ENCODE results near the gene LYZL4.

The LYZL4 gene

DNA sequence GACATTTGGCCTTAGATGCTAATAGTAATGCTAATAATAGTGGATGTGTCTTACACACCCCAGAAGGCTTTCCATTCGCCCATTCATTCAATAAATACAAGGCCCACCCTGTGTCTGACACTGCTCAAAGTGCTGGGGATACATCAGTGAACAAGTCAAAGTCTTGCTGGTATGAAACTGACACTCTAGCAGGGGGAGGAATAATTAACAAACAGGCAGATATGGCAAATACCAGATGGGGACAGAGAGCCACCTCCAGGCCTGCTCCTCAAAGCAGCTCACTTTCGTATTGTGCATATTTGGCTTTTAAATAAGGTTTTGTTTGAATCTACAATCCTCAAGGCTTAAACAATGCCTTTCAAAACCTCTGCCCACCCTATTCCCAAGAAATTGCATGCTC is 28.3 kb upstream of the LYZL4 start:
- no peak for ATAC-seq
- no peaks in the 10 kb centered on the region for H3K4me1 Mint-ChIP-seq
- H3K9me3 Mint-ChIP-seq, result no peaks in the 10 kb centered on the region
- no peak overlapping the region for H3K27ac Mint-ChIP-seq
- DNase-seq, result no peak
- peaks cover 9% of the 10 kb centered on the region for H3K27me3 Mint-ChIP-seq
- no peak overlapping the region for H3K4me3 Mint-ChIP-seq

DNA sequence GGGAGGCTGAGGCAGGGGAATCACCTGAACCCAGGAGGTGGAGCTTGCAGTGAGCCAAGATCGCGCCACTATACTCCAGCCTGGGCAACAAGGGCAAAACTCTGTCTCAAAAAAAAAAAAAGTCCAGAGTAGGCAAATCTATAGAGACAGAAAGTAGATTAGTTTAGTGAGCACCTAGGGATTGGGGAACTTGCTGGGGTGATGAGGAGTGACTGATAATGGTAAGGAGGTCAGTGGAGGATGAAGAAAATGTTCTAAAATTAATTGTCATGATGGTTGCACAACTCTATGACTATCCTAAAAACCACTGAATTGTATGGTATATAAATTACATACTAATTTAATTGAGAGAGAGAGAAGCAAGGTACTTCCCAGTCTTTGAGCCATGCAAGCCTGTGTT is 27.8 kb upstream of the LYZL4 start:
- no peak for DNase-seq
- H3K4me3 Mint-ChIP-seq, result no peak overlapping the region
- peaks cover 7% of the 10 kb centered on the region for H3K27me3 Mint-ChIP-seq
- ATAC-seq, result no peak
- no peak overlapping the region for H3K27ac Mint-ChIP-seq
- peaks cover 0 to 3% of the 10 kb centered on the region in 2 donors for H3K9me3 Mint-ChIP-seq
- no peaks in the 10 kb centered on the region for H3K4me1 Mint-ChIP-seq

DNA sequence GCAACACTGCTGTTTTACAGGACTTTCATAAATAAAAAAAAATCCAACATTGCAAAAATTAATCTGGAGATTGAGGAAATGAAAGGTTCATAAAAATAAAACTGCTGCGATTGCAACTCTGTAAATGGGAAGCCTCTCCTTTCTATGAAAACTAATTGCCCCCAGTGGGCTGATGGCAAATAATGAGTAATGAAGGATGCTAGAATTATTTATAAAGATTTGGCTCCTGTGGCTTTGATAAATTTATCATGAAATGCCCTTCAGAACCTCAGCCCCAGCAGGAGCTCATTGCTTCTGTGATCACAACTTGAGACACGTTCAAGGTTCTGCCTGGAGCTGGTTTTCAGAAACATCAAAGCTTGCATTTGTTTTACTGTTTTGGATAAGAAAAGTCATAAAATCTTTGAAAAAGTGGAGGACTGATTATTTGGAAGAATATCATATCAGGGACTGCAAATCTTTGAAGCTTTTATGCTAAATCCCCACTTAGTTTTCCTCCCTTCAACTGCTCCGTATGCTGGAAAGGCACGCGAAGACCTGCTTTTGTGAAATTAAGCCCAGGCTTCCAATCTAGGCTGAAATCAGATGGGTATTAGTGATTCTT is 24.5 kb upstream of the LYZL4 start:
- DNase-seq (no peak), ATAC-seq (no peak)
- Mint-ChIP-seq H3K27me3 (no peaks in the 10 kb centered on the region), H3K4me1 (no peaks in the 10 kb centered on the region), H3K9me3 (peaks cover 18 to 29% of the 10 kb centered on the region in 2 donors), H3K27ac (no peak overlapping the region), H3K4me3 (no peak overlapping the region)

DNA sequence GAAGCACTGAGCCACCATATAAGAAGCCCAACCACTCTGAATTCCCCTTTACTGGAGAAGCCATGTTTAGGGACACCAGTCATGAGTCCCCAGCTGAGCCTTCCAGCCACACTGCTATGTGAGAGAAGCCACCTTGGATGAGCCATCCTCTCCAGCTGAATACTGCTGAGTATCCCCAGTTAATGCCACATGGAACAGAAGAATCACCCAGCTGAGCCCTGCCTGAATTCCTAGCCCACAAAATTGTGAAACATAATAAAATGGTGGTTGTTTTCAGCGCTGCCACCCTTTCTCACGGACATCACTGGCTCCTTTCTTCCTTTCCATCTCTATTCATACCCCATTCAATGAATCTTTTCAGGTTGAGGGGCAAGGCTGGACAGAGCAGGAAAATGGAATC is 22.1 kb upstream of the LYZL4 start:
- Mint-ChIP-seq H3K4me3 (no peak overlapping the region), H3K27me3 (peaks cover 6% of the 10 kb centered on the region), H3K27ac (no peak overlapping the region), H3K4me1 (no peaks in the 10 kb centered on the region), H3K9me3 (peaks cover 18 to 29% of the 10 kb centered on the region in 2 donors)
- DNase-seq, result no peak
- ATAC-seq, result no peak

DNA sequence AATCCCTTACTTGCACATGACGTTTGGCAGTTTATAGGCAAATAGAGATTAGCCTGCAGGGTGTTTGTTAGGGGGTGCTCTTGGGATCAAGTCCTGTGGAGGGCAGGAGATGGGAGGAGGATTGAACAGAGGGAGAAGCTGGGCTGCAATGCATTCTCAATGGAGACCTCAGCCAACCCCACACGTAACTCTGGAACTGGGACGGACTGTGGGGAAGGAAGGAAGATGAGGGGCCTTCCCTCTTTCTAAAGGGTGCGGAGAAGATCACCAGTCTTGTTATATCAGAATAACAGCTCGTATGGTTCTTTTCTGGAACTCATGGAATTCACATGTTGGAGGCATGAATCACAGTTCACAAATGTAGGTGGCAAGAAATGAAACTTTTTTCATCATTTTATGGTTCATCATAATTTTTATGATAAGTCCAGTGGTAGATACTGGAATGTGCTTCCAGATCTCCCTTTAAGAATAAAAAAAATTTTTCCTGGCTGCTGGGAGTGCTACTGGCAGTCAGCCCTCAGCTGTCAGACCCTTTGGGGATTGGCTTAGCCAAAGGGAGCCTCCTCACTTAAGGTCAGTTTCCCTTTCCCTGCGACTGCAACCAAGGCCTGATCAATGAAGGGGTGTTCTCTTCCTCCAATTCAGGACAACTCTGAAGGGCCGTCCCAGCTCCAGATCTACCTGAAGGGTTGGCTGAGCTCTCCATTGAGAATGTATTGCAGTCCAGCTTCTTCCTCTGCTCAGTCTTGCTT is 20.5 kb upstream of the LYZL4 start:
- ATAC-seq, result no peak
- no peak overlapping the region for H3K4me3 Mint-ChIP-seq
- peaks cover 6% of the 10 kb centered on the region for H3K27me3 Mint-ChIP-seq
- no peak for DNase-seq
- H3K9me3 Mint-ChIP-seq, result peaks cover 18 to 29% of the 10 kb centered on the region in 2 donors
- H3K4me1 Mint-ChIP-seq, result no peaks in the 10 kb centered on the region
- no peak overlapping the region for H3K27ac Mint-ChIP-seq

DNA sequence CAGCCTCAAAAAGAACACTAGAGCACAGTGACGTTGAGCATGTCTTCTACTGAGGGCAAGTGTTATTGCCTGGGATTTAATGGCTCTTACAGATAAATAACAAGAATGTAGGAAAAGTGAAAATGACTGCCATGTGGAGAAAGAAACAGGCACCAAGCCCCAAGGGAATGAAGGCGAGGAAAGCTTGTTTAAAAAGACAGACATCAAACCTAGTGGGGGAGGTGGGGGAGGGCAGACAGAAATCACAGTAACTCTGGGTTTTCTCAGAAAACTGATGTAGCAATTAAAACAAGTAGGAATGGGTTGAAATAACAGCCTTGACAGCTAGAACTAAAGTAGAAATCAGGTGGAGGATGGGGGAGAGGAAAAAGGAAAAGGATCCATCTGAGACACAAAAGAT is 18.4 kb upstream of the LYZL4 start:
- peaks cover 6% of the 10 kb centered on the region for H3K27me3 Mint-ChIP-seq

DNA sequence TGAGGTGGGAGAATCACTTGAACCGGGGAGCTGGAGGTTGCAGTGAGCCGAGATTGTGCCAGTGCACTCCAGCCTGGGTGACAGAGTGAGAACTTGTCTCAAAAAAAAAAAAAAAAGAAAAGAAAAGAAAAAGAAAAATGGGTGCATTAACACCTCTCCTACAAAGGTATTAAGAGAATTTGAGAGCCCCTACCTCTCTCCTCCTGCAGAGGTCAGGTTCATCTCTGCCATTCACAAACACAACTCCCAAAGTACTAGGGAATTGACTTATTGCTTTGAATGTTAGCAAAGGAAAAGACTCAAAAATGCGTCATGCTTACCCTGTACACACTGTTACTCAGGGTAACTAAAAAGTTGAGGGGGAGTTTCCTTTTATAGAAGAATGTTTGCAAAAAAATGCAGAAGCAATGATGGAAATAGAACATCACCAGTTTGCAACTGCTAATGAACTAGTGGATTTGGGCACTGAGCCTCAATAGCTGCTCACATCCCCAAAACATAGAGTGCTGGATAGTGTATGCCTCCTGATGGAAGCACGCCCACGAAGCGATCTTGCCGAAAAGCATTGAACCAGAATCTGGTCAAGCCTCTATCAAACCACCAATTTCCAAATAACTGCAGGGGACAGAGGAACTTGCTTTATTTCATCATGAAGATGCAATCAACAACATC is 15.5 kb upstream of the LYZL4 start:
- Mint-ChIP-seq H3K4me1 (no peaks in the 10 kb centered on the region), H3K27ac (no peak overlapping the region), H3K4me3 (no peak overlapping the region), H3K9me3 (peaks cover 0 to 2% of the 10 kb centered on the region in 2 donors), H3K27me3 (peaks cover 6% of the 10 kb centered on the region)
- no peak for ATAC-seq
- DNase-seq, result no peak

More for the DNA sequence above, 18.4 kb upstream of the LYZL4 start:
- DNase-seq (no peak), ATAC-seq (no peak)
- H3K9me3 Mint-ChIP-seq, result peaks cover 18 to 29% of the 10 kb centered on the region in 2 donors
- H3K27ac Mint-ChIP-seq, result peak overlapping the region in 1 of 2 donors; percentile 72
- H3K4me3 Mint-ChIP-seq, result no peak overlapping the region
- no peaks in the 10 kb centered on the region for H3K4me1 Mint-ChIP-seq

DNA sequence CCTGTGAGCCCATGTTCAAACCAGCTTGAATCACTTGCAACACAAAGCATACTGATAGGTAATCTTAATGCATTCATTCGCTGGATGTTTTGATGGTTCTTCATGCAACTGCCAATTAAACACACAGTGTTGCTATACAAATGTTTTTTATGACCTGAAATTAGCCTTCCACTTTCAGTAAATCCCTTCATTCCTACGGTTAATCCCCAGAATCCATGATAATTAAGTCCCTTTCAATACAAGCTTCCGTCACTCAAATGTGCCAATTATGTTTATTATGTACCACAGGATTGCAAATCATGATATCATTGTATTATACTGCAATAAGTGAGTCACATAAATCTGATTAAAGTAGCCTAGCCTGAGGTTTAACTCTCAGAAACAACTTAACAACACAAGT is 14.5 kb upstream of the LYZL4 start:
- peaks cover 6% of the 10 kb centered on the region for H3K27me3 Mint-ChIP-seq
- H3K4me1 Mint-ChIP-seq, result no peaks in the 10 kb centered on the region
- ATAC-seq (no peak), DNase-seq (no peak)
- H3K27ac Mint-ChIP-seq, result no peak overlapping the region
- no peaks in the 10 kb centered on the region for H3K9me3 Mint-ChIP-seq
- no peak overlapping the region for H3K4me3 Mint-ChIP-seq

DNA sequence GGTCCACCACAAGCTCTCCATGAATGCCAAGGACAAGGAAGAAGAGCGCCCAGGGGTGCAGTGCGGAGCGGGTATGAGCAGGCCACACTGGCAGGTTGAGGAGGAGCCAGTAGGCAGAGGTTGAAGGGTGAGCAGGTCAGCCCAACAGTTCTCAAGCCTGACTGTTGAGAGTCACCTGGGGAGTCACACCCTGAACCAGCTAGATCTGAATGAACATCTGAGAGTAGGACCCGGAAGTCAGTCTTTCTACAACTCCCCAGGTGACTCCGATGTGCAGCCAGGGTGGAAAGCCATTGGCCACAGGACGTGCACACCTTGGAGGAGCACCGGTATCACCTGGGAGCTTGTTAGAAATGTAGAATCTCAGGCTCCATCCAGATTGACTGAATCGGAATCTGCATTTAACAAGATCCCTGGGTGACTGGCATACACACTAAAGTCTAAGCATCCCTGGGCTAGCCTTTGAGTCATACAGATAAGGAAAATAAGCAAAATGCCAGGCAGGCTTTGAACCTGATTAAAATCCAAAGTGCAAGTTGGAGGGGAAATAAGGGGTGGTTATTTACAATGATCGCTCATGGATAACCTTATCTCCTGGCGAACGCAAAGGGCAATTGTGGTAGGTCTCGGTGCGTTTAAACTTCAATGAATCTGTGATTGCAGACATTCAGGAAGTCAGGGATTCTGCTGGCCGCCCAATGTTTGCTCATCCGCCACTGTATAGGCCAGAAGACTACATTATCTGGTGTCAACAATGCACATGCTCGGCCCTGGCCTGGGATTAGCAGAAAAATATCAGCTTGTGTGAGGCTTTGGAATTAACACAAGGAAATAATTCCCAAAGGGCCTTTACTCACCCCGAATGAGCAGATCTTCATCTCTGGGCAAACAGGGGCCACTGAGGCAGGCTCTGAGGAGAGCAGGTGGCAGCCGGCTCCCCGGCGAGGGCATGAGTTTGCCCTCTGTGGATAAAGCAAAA is 11.7 kb upstream of the LYZL4 start:
- H3K4me3 Mint-ChIP-seq, result no peak overlapping the region
- H3K4me1 Mint-ChIP-seq, result no peaks in the 10 kb centered on the region
- no peak for DNase-seq
- no peak for ATAC-seq
- H3K27me3 Mint-ChIP-seq, result no peaks in the 10 kb centered on the region
- H3K27ac Mint-ChIP-seq, result no peak overlapping the region
- no peaks in the 10 kb centered on the region for H3K9me3 Mint-ChIP-seq

DNA sequence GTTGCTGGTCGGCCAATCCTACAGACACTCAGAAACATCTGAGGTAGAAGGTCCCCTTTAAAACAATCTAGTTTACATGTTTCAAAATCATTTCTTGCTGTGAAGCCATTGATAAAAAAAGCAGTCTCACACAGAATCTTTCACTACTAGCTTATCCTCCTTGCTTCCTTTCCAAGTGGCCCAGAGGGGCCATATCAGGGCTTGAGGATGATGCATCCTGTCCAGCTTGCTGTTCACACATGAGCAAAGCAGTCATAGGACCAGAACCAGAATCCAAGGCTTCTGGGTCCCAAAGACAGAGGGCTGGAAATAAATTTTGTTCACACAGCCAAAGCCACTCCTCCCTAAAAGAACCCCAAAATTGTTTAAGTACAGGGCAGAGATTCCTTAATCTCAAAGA is 9.2 kb upstream of the LYZL4 start:
- no peaks in the 10 kb centered on the region for H3K4me1 Mint-ChIP-seq
- H3K4me3 Mint-ChIP-seq, result no peak overlapping the region
- no peak for ATAC-seq
- H3K9me3 Mint-ChIP-seq, result no peaks in the 10 kb centered on the region
- DNase-seq, result no peak
- peaks cover 6% of the 10 kb centered on the region for H3K27me3 Mint-ChIP-seq
- H3K27ac Mint-ChIP-seq, result no peak overlapping the region

DNA sequence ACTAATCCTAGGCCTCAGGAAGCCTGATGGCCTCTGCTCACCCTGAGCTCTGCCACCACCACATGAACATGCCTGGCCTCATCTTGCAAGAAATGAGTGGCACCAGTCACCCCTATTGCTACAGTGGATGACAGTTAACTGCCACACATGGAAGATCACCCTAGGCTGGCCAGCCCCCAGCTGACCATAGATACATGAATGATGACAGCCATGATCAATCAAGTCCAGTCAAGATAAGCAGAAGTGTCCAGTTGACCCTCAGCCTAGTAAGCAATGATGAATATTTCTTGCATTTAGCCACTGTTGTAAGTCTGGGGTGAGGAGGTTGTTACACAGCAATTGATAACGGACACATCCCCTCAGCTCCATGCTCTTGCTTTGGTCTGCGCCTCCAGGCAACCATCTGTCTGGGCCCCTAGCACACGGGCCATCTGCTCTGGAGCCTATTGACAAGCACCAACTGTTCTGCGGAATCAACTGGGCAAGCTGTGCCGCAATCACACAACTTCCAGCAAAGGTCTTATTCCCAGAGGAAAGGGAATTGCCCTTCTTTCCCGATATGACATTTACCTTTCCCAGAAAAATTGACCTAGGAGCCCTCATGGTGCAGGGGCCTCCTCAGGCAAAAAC is 2.2 kb upstream of the LYZL4 start:
- DNase-seq, result no peak
- H3K9me3 Mint-ChIP-seq, result peaks cover 0 to 8% of the 10 kb centered on the region in 2 donors
- no peak overlapping the region for H3K27ac Mint-ChIP-seq
- H3K27me3 Mint-ChIP-seq, result peaks cover 13% of the 10 kb centered on the region
- ATAC-seq, result no peak
- H3K4me3 Mint-ChIP-seq, result no peak overlapping the region
- H3K4me1 Mint-ChIP-seq, result no peaks in the 10 kb centered on the region

DNA sequence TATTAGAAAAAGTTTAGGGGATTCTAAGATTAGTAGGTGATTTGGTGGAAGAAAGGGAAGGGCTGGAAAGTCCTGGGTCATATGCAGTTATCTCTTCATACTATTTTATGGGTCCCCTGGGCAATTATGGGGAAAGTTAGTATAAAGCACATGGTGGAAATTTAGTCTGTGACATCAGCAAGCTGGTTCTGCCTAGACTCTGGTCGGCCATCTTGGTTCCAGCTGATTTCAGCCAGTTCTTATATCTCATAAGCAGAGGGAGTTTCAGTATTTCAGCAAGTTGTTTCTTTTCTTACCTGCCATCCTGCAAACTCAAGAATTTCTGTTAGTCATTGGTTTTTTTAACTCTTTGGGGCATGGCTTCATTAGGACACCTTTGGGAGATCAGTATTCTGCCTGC is 1.0 kb upstream of the LYZL4 start:
- H3K9me3 Mint-ChIP-seq, result peaks cover 0 to 9% of the 10 kb centered on the region in 2 donors
- H3K27me3 Mint-ChIP-seq, result peaks cover 13% of the 10 kb centered on the region
- no peak for DNase-seq
- H3K27ac Mint-ChIP-seq, result no peak overlapping the region
- no peak for ATAC-seq
- H3K4me1 Mint-ChIP-seq, result no peaks in the 10 kb centered on the region
- no peak overlapping the region for H3K4me3 Mint-ChIP-seq

DNA sequence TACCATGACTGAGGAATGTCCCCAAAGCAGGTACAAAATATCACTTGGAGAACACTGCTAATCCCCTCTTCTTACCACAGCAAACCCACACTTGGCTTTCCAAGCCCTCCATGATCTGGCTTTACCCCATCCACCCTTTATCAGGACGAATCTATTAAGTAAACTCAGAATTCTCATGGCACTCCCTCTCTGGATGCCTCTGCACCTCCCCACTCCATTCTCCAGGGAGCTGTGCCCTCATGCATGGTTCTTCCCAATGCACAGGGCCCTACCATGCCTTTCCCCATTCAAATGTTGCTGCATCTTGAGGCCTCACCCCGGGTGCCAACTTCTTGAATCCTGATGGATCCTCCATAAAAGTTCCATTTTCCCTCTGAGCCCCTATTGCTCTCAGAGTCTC is 2.3 kb downstream of the LYZL4 start:
- Mint-ChIP-seq H3K4me1 (peaks cover 9% of the 10 kb centered on the region), H3K4me3 (no peak overlapping the region), H3K9me3 (peaks cover 0 to 9% of the 10 kb centered on the region in 2 donors), H3K27ac (no peak overlapping the region), H3K27me3 (no peaks in the 10 kb centered on the region)
- DNase-seq (no peak), ATAC-seq (no peak)

DNA sequence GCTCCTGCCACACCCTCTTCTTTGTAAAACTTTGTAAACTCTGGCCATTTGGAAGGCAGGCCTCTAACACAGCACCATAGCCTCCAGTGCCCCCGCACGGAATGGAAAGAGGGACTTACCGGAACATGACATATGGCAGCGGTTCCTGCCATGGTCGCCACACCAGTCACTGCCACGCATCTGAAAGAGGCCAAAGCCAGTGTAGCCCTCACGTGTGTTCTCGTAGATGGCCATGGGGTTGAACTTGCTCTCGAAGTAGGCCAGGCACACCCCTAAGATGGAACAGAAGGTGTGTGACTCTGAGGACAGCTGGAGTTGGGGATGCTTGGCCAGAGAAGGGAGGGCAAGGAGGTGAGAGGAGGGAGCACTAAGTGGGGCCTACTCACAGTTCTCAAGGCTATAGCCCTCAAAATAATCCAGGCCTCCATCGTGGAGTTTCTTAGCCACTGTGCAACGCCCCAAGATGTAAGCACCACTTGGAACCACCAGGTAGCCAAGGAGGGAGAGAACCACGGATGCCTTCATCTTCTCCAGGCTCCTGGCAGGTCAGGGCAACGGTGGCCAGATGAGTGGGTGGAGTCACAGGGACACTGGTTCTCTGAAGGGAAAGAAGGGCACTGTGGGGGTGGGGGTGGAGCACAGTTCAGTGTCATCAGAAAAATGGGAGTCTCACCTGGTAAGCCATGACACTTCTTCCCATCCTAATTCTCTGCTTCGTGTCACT is 3.5 kb downstream of the LYZL4 start:
- DNase-seq, result no peak
- Mint-ChIP-seq H3K4me3 (no peak overlapping the region), H3K4me1 (peaks cover 17% of the 10 kb centered on the region), H3K27ac (peak overlapping the region in 1 of 2 donors; percentile 22), H3K27me3 (no peaks in the 10 kb centered on the region), H3K9me3 (peaks cover 0 to 9% of the 10 kb centered on the region in 2 donors)
- ATAC-seq, result no peak
